HG02763 (cell line): ENCODE data around the gene TMEM270.

ENCODE experiments used
- ATAC-seq: cut with Tn5 transposase; IDR thresholded peaks from one replicate; pipeline ENCODE4 v1.9.1; 2021; ENCODE audit warnings: mild to moderate bottlenecking, moderate library complexity; ENCODE audit not compliant: unreplicated experiment

TMEM270 gene

DNA sequence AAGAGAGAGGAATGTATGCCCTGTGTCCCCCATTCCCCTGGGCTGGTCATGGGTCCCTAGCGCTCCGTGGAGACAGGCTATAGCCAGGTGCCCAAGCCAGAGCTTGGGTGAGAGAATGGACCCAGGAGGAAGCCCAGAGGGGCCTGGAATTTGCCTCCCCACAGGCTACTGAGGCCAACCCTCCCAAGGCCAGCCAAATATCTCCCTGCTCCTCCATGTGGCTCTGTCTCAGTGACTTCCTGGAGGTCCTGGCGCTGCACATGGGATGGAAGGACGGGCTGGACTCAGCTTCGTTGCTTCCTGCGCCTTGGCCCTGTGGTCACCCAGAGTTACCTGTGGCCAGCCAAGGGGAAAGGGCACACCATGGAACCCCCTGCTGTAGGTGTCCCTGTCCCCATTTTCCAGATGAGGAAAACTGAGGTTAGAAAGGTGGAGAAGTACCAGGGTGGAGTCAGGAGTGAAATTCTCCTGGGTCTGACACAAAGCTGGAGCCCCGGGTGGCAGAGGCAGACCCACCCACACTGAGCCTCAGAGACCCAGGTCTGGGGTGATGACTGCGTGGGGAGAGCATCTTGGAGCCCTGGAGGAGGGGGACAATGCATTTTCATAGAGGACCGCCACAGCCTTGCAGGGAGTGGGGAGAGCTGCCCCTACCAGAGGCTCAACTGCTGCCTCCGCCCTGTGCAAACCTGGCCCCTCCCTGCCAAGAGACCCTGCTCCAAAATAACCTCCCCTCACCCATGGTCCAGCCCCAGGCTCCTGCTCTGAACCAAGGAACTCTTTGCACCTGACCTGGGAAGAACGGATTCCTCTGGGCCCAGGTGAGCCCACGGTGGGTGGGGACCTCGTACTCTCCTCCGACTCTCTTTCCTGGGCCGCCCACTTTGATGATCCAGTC is 42.6 kb downstream of the TMEM270 start:
- no peak for ATAC-seq

- no peak for ATAC-seq
Observed at GRCh38 chr7:73904219-73905137, 43.5 kb downstream of the TMEM270 start.

- ATAC-seq: no peak
Observed at GRCh38 chr7:73905360-73905759, 44.4 kb downstream of the TMEM270 start.

DNA sequence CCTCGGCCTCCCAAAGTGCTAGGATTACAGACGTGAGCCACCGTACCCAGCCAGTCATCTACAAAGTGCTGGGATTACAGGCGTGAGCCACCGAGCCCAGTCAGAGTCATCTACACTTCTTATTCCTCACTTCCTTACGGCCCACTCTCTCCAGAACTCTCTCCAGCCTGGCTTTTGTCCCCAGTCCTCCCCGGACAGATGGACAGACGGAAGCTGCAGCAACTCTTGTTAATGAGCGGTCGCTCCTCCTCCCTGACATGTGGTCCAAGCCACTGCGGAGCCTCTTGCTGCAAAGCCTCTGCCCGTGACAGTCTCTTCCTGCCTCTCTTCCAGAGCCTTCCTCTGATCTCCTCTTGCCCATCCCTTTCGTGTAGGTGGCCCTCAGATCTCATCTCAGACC is 45.9 kb downstream of the TMEM270 start:
- no peak for ATAC-seq

- ATAC-seq: no peak
Observed at GRCh38 chr7:73907554-73908122, 46.7 kb downstream of the TMEM270 start.

DNA sequence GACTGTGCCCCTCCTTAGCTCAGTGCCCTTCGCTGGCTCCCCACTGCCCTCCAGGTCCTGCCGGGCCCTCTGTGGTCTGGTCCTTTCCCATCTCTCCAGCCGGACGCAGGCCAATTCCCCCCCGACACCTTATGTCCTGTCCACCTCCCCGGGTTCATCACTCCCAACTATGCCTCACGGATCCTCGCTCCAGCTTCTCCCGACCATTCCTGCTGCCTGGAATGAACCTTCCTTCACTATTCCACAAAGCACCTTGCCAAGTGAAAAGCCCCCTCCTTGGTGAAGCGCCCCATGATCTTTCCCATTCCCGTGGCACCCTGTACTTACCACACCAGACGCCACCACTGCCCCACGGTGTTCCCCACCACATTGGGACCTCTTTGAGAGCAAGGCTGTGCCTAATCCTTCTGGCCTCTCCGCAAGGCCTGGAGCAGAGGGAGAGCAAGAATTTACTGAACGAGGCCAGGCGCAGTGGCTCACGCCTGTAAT is 47.2 kb downstream of the TMEM270 start:
- ATAC-seq: no peak

- no peak for ATAC-seq
Observed at GRCh38 chr7:73909051-73909941, 48.3 kb downstream of the TMEM270 start.

DNA sequence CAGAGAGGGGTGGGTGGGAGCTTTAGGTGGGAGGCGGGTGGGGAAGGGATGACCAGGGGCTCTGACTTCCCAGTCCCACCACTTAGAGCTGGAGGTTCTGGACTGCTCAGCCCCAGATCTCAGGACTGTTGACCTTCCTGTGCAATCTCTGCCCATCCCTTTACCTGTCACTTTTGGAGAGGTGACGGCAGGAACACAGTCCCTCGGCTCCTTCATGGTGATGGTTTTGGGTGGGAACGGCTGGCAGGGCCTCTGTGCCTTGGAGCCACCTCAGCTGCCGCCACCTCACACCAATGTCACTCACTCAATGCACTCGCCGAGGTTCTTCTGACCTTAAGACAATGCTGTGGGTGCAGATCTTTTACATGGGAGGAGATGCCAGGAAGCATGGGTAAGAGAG is 49.0 kb downstream of the TMEM270 start:
- ATAC-seq: no peak

DNA sequence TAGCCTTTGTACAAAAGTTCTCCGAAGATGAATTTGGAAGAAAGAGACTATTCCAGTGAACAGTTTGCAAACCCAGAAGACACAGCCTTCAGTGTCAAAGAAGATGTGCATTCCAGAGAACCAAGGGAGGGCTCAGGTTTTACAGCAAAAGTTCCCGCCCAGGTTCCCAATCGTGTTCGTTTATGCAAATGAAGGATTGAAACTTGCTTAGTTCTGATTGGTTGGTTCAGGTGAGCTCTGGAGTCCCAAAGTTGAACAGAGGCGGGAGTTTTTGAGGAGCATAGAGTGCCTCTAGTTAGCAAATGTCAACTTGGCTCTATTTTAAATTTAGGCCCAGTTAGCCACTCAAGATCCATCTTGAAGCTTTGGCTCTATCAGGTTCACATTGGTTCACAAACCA is 51.3 kb downstream of the TMEM270 start:
- ATAC-seq: no peak
